Breast epithelium (tissue), 3 donors: ENCODE results near the gene HSD17B3.

ENCODE experiments used
- CTCF ChIP-seq, 3 donors: fragments of 450-650 bp; IDR thresholded peaks; one replicate each; pipeline ENCODE4 v1.5.1; 2016 to 2017; ENCODE audit warnings: antibody characterized with exemption in 3 of 3, mild to moderate bottlenecking in 3 of 3, moderate library complexity in 3 of 3
- POLR2AphosphoS5 ChIP-seq, 3 donors: sonication (generic); formaldehyde crosslinking; IDR thresholded peaks; one replicate each; pipeline ENCODE4 v1.6.1; 2017; ENCODE audit warnings: antibody characterized with exemption in 3 of 3

GRCh38 chr9:96327694-96328352 is 25.8 kb upstream of the HSD17B3 start:
- TF ChIP-seq CTCF (IDR thresholded peaks at IDR 0.05) (peak; percentile 57 to 77 (median 67)), POLR2AphosphoS5 (IDR thresholded peaks at IDR 0.05) (no peak)
